HG02623 (cell line): ENCODE data around the gene NPC1L1.

Source experiments
- ATAC-seq: cut with Tn5 transposase; IDR thresholded peaks from one replicate; pipeline ENCODE4 v1.9.1; 2021; ENCODE audit warnings: moderate library complexity; ENCODE audit not compliant: unreplicated experiment

The NPC1L1 gene

GRCh38 chr7:44541028-44541869 is at the start of gene NPC1L1:
Gene NPC1L1, minus strand, starts transcription at chr7:44541330. Its CDS starts 71 bp downstream, at chr7:44541259.
- no peak for ATAC-seq

GRCh38 chr7:44590910-44591309 is 49.8 kb upstream of the NPC1L1 start:
- ATAC-seq: no peak

GRCh38 chr7:44587843-44588711 is 46.9 kb upstream of the NPC1L1 start:
- no peak for ATAC-seq

GRCh38 chr7:44583146-44583865 is 42.2 kb upstream of the NPC1L1 start:
- no peak for ATAC-seq

- peak; percentile 84 for ATAC-seq
Observed at GRCh38 chr7:44581879-44582603, 40.9 kb upstream of the NPC1L1 start, which contains the start of gene TMED4. Gene TMED4, minus strand, starts transcription at chr7:44582231. Its CDS starts 25 bp downstream, at chr7:44582206.

- peak; percentile 19 for ATAC-seq
Observed at GRCh38 chr7:44580945-44581878, 40.1 kb upstream of the NPC1L1 start.

GRCh38 chr7:44576228-44576627 is 35.1 kb upstream of the NPC1L1 start:
- ATAC-seq: no peak

- no peak for ATAC-seq
Observed at GRCh38 chr7:44575054-44575453, 33.9 kb upstream of the NPC1L1 start.

GRCh38 chr7:44574287-44574872 is 33.2 kb upstream of the NPC1L1 start:
- no peak for ATAC-seq

- ATAC-seq: peak; percentile 95
Observed at GRCh38 chr7:44573464-44574286, 32.5 kb upstream of the NPC1L1 start, which contains the start of gene DDX56. Gene DDX56, minus strand, starts transcription at chr7:44573908. Its CDS starts 13 bp downstream, at chr7:44573895.

- no peak for ATAC-seq
Observed at GRCh38 chr7:44572771-44573170, 31.6 kb upstream of the NPC1L1 start.

GRCh38 chr7:44569959-44570358 is 28.8 kb upstream of the NPC1L1 start:
- no peak for ATAC-seq

- no peak for ATAC-seq
Observed at GRCh38 chr7:44568771-44569560, 27.8 kb upstream of the NPC1L1 start.

GRCh38 chr7:44567884-44568283 is 26.8 kb upstream of the NPC1L1 start:
- no peak for ATAC-seq

GRCh38 chr7:44566680-44567079 is 25.6 kb upstream of the NPC1L1 start:
- ATAC-seq: no peak

GRCh38 chr7:44565795-44566559 is 24.8 kb upstream of the NPC1L1 start:
- ATAC-seq: no peak
